Measurements from ENCODE around the gene ZMYM5. TPM values are rescaled to one million over a fixed set of nuclear protein-coding genes. Genes with fewer than 3 reads are reported as not detected.
A peak's percentile ranks its signal among the peaks of the same experiment; 100 is the strongest.
"Not testable (repeated sequence)": the region's sequence is repeated elsewhere in the genome, so short reads cannot be mapped to it uniquely, and the experiment has no call there.

ZMYM5 gene
- polyA plus RNA-seq (2013, experiment 1 of 2), result 14.4 TPM
- 15.4 TPM for polyA plus RNA-seq (2013, experiment 2 of 2)

GRCh38 chr13:19863323-19864023 lies at the start of gene ZMYM5:
Gene ZMYM5 (minus strand): TSS chr13:19863649. CDS start chr13:19852180, 11,469 bp downstream.
- Histone ChIP-seq H3K27ac (ENCODE audit: low read depth, low read length, severe bottlenecking) (peak within 1 kb of the TSS; percentile 96), H3K4me1 (ENCODE audit: control insufficient read depth, insufficient read depth, low read length, poor library complexity, severe bottlenecking) (peaks cover 7% of the 10 kb centered on the region), H3K36me3 (ENCODE audit: control insufficient read depth, insufficient read depth, low read length) (peaks cover 17% of the 10 kb centered on the region), H3K9me3 (ENCODE audit: control insufficient read depth, low read length) (no peaks in the 10 kb centered on the region), H3K4me3 (ENCODE audit: extremely low read depth, insufficient read depth, low read length, poor library complexity, severe bottlenecking) (peak within 1 kb of the TSS; percentile 83)
- WGBS, 2 experiments (ENCODE audit: insufficient coverage in 2 of 2), result 0 to 1% methylated on average over 62 to 74 of the region's 79 CpGs

- no peak overlapping the region for H3K27ac ChIP-seq (ENCODE audit: low read depth, low read length, severe bottlenecking)
- H3K36me3 ChIP-seq (ENCODE audit: control insufficient read depth, insufficient read depth, low read length), result no peaks in the 10 kb centered on the region
- 81 to 90% methylated on average over 4 to 5 of the region's 9 CpGs for WGBS, 2 experiments (ENCODE audit: insufficient coverage in 2 of 2)
- no peaks in the 10 kb centered on the region for H3K4me1 ChIP-seq (ENCODE audit: control insufficient read depth, insufficient read depth, low read length, poor library complexity, severe bottlenecking)
- H3K9me3 ChIP-seq (ENCODE audit: control insufficient read depth, low read length), result no peaks in the 10 kb centered on the region
- no peak overlapping the region for H3K4me3 ChIP-seq (ENCODE audit: extremely low read depth, insufficient read depth, low read length, poor library complexity, severe bottlenecking)
Observed at GRCh38 chr13:19910336-19911072, 47.1 kb upstream of the ZMYM5 start.

GRCh38 chr13:19908350-19908986 lies 45.0 kb upstream of the ZMYM5 start:
- no peaks in the 10 kb centered on the region for H3K9me3 ChIP-seq (ENCODE audit: control insufficient read depth, low read length)
- no peaks in the 10 kb centered on the region for H3K36me3 ChIP-seq (ENCODE audit: control insufficient read depth, insufficient read depth, low read length)
- no peaks in the 10 kb centered on the region for H3K4me1 ChIP-seq (ENCODE audit: control insufficient read depth, insufficient read depth, low read length, poor library complexity, severe bottlenecking)
- no peak overlapping the region for H3K27ac ChIP-seq (ENCODE audit: low read depth, low read length, severe bottlenecking)
- no CpG with 5 or more reads among the region's 1 CpG for WGBS, 2 experiments (ENCODE audit: insufficient coverage in 2 of 2)
- no peak overlapping the region for H3K4me3 ChIP-seq (ENCODE audit: extremely low read depth, insufficient read depth, low read length, poor library complexity, severe bottlenecking)

GRCh38 chr13:19905487-19906195 lies 42.2 kb upstream of the ZMYM5 start:
- 67 to 86% methylated on average over 4 to 5 of the region's 9 CpGs for WGBS, 2 experiments (ENCODE audit: insufficient coverage in 2 of 2)

GRCh38 chr13:19890030-19890429 lies 26.6 kb upstream of the ZMYM5 start:
- 74 to 83% methylated on average over 2 to 6 of the region's 6 CpGs for WGBS, 2 experiments (ENCODE audit: insufficient coverage in 2 of 2)
- Histone ChIP-seq H3K4me1 (ENCODE audit: control insufficient read depth, insufficient read depth, low read length, poor library complexity, severe bottlenecking) (no peaks in the 10 kb centered on the region), H3K4me3 (ENCODE audit: extremely low read depth, insufficient read depth, low read length, poor library complexity, severe bottlenecking) (no peak overlapping the region), H3K9me3 (ENCODE audit: control insufficient read depth, low read length) (no peaks in the 10 kb centered on the region), H3K36me3 (ENCODE audit: control insufficient read depth, insufficient read depth, low read length) (no peaks in the 10 kb centered on the region), H3K27ac (ENCODE audit: low read depth, low read length, severe bottlenecking) (no peak overlapping the region)

More at GRCh38 chr13:19905487-19906195, 42.2 kb upstream of the ZMYM5 start:
- not testable (repeated sequence) for H3K4me3 ChIP-seq (ENCODE audit: extremely low read depth, insufficient read depth, low read length, poor library complexity, severe bottlenecking); H3K27ac ChIP-seq (ENCODE audit: low read depth, low read length, severe bottlenecking); H3K9me3 ChIP-seq (ENCODE audit: control insufficient read depth, low read length); H3K4me1 ChIP-seq (ENCODE audit: control insufficient read depth, insufficient read depth, low read length, poor library complexity, severe bottlenecking); H3K36me3 ChIP-seq (ENCODE audit: control insufficient read depth, insufficient read depth, low read length)

- H3K4me1 ChIP-seq (ENCODE audit: control insufficient read depth, insufficient read depth, low read length, poor library complexity, severe bottlenecking), result no peaks in the 10 kb centered on the region
- no peak overlapping the region for H3K4me3 ChIP-seq (ENCODE audit: extremely low read depth, insufficient read depth, low read length, poor library complexity, severe bottlenecking)
- 93% methylated on average over 3 of the region's 4 CpGs; no CpG with 5 or more reads in 1 of the 2 experiments for WGBS, 2 experiments (ENCODE audit: insufficient coverage in 2 of 2)
- no peak overlapping the region for H3K27ac ChIP-seq (ENCODE audit: low read depth, low read length, severe bottlenecking)
- H3K36me3 ChIP-seq (ENCODE audit: control insufficient read depth, insufficient read depth, low read length), result no peaks in the 10 kb centered on the region
- no peaks in the 10 kb centered on the region for H3K9me3 ChIP-seq (ENCODE audit: control insufficient read depth, low read length)
Observed at GRCh38 chr13:19888799-19889198, 25.4 kb upstream of the ZMYM5 start.

GRCh38 chr13:19882231-19882630 lies 18.8 kb upstream of the ZMYM5 start:
- Histone ChIP-seq H3K4me1 (ENCODE audit: control insufficient read depth, insufficient read depth, low read length, poor library complexity, severe bottlenecking) (no peaks in the 10 kb centered on the region), H3K9me3 (ENCODE audit: control insufficient read depth, low read length) (no peaks in the 10 kb centered on the region), H3K36me3 (ENCODE audit: control insufficient read depth, insufficient read depth, low read length) (no peaks in the 10 kb centered on the region), H3K4me3 (ENCODE audit: extremely low read depth, insufficient read depth, low read length, poor library complexity, severe bottlenecking) (no peak overlapping the region), H3K27ac (ENCODE audit: low read depth, low read length, severe bottlenecking) (no peak overlapping the region)
- WGBS, 2 experiments (ENCODE audit: insufficient coverage in 2 of 2), result 86 to 93% methylated on average over 1 to 2 of the region's 3 CpGs

- Histone ChIP-seq H3K9me3 (ENCODE audit: control insufficient read depth, low read length) (no peaks in the 10 kb centered on the region), H3K4me3 (ENCODE audit: extremely low read depth, insufficient read depth, low read length, poor library complexity, severe bottlenecking) (no peak overlapping the region), H3K36me3 (ENCODE audit: control insufficient read depth, insufficient read depth, low read length) (no peaks in the 10 kb centered on the region), H3K4me1 (ENCODE audit: control insufficient read depth, insufficient read depth, low read length, poor library complexity, severe bottlenecking) (no peaks in the 10 kb centered on the region), H3K27ac (ENCODE audit: low read depth, low read length, severe bottlenecking) (no peak overlapping the region)
- WGBS, 2 experiments (ENCODE audit: insufficient coverage in 2 of 2), result 94% methylated on average over 7 of the region's 7 CpGs
Observed at GRCh38 chr13:19881641-19882040, 18.2 kb upstream of the ZMYM5 start.

GRCh38 chr13:19864746-19865309 lies 1.4 kb upstream of the ZMYM5 start:
- H3K27ac ChIP-seq (ENCODE audit: low read depth, low read length, severe bottlenecking), result peak overlapping the region; percentile 96
- whole genome bisulfite sequencing, 2 experiments (ENCODE audit: insufficient coverage in 2 of 2), result 26 to 57% methylated on average over 14 to 19 of the region's 26 CpGs
- H3K9me3 ChIP-seq (ENCODE audit: control insufficient read depth, low read length), result no peaks in the 10 kb centered on the region
- H3K36me3 ChIP-seq (ENCODE audit: control insufficient read depth, insufficient read depth, low read length), result peaks cover 4% of the 10 kb centered on the region
- peaks cover 7% of the 10 kb centered on the region for H3K4me1 ChIP-seq (ENCODE audit: control insufficient read depth, insufficient read depth, low read length, poor library complexity, severe bottlenecking)
- peak overlapping the region; percentile 83 for H3K4me3 ChIP-seq (ENCODE audit: extremely low read depth, insufficient read depth, low read length, poor library complexity, severe bottlenecking)

Measured in mesodermal cell (in vitro differentiated cells).